Fibroblast of lung (primary cell): Measurements from ENCODE around the gene UPF3A. TPM values are rescaled to one million over a fixed set of nuclear protein-coding genes. Genes with fewer than 3 reads are reported as not detected.

ENCODE experiments used
- DNase-seq, 2 donors: peaks; one replicate each; pipeline versions ENCODE4 v3.0.0 to v3.0.0-alpha.2; 2010; ENCODE audit warnings: low read depth in 2 of 2
- H2AFZ ChIP-seq: 2 replicates; pipeline ENCODE4 v1.5.1; 2012; ENCODE audit warnings: low read length, control low read depth, inconsistent platforms
- H3K27ac ChIP-seq: 2 replicates; pipeline ENCODE4 v1.5.1; 2011; ENCODE audit warnings: low read length, control low read depth; ENCODE audit not compliant: insufficient read depth
- H3K27me3 ChIP-seq: 2 replicates; pipeline ENCODE4 v1.5.1; 2011; ENCODE audit warnings: mild to moderate bottlenecking, low read length; ENCODE audit not compliant: control insufficient read depth, insufficient read depth
- H3K36me3 ChIP-seq: 2 replicates; pipeline ENCODE4 v1.5.1; 2011; ENCODE audit warnings: low read length; ENCODE audit not compliant: control insufficient read depth, insufficient read depth
- H3K4me1 ChIP-seq: 2 replicates; pipeline ENCODE4 v1.5.1; 2011; ENCODE audit warnings: low read length; ENCODE audit not compliant: control insufficient read depth, insufficient read depth; ENCODE audit errors: extremely low read depth
- H3K4me2 ChIP-seq: 2 replicates; pipeline ENCODE4 v1.5.1; 2011; ENCODE audit warnings: low read length, control low read depth; ENCODE audit not compliant: insufficient read depth; ENCODE audit errors: extremely low read depth
- H3K4me3 ChIP-seq, 4 experiments: fragments of 200-600 bp in 1 of 4; sonication (generic) in 1 of 4; replicated peaks in 1 of 4; 2 replicates each; pipeline ENCODE4 v1.5.1; 2011 to 2016; ENCODE audit warnings: low read length in 4 of 4, low read depth in 3 of 4, mild to moderate bottlenecking in 3 of 4, control low read depth in 2 of 4, inconsistent platforms in 1 of 4, mixed read lengths in 1 of 4; ENCODE audit not compliant: insufficient read depth in 1 of 4; ENCODE audit errors: control extremely low read depth in 1 of 4
- H3K79me2 ChIP-seq: 2 replicates; pipeline ENCODE4 v1.5.1; 2012; ENCODE audit warnings: mild to moderate bottlenecking, low read length, inconsistent platforms; ENCODE audit not compliant: control insufficient read depth, insufficient read depth
- H3K9ac ChIP-seq: 2 replicates; pipeline ENCODE4 v1.5.1; 2011; ENCODE audit warnings: mild to moderate bottlenecking, low read length, control low read depth; ENCODE audit not compliant: insufficient read depth
- H3K9me3 ChIP-seq: 2 replicates; pipeline ENCODE4 v1.5.1; 2012; ENCODE audit warnings: low read depth, low read length; ENCODE audit not compliant: control insufficient read depth, insufficient read depth
- H4K20me1 ChIP-seq: 2 replicates; pipeline ENCODE4 v1.5.1; 2011; ENCODE audit warnings: low read length; ENCODE audit not compliant: control insufficient read depth, insufficient read depth; ENCODE audit errors: extremely low read depth
- CTCF ChIP-seq, 2 donors: IDR thresholded peaks in 1 of 2; conservative IDR thresholded peaks in 1 of 2; 1 replicate in 1 of 2; 2 replicates in 1 of 2; pipeline ENCODE4 v1.5.1; 2011 to 2012; ENCODE audit warnings: low read length in 2 of 2, control low read depth in 1 of 2, inconsistent platforms in 1 of 2, low read depth in 1 of 2, mild to moderate bottlenecking in 1 of 2
- EZH2 ChIP-seq: IDR thresholded peaks from 2 replicates; pipeline ENCODE4 v1.5.1; 2012; ENCODE audit warnings: low read length, control low read depth, mild to moderate bottlenecking; ENCODE audit errors: missing control alignments
- polyA plus RNA-seq, 2 donors: library from polyadenylated mRNA; depleted of rRNA in 1 of 2; stranded (reverse) in 1 of 2; unstranded in 1 of 2; fragments of >200 nt; gene quantifications; 2 replicates each; pipeline ENCODE4 v1.2.1, GENCODE V29; 2011 to 2012; ENCODE audit warnings: missing spikeins in 1 of 2
- total RNA-seq: library from RNA; depleted of rRNA; stranded (reverse); fragments of >200 nt; gene quantifications from 2 replicates; pipeline ENCODE4 v1.2.1, GENCODE V29; 2014

Gene UPF3A
- total and polyA plus RNA-seq, 2 donors (not counting 1 experiment from before 2014, with no cell fraction given): 27.6 to 40.5 TPM

- TF ChIP-seq CTCF (conservative IDR thresholded peaks at IDR 0.05 in 1 of 2, IDR thresholded peaks at IDR 0.05 in 1 of 2; ENCODE audit: low read depth in 1 of 2, low read length in 2 of 2) (no peak), EZH2 (no peak)
- Histone ChIP-seq H3K79me2 (peaks cover 3% of the 10 kb centered on the region), H3K36me3 (peaks cover 4% of the 10 kb centered on the region), H2AFZ (no peak overlapping the region), H3K9ac (no peak overlapping the region), H3K27ac (no peak overlapping the region), H3K9me3 (no peaks in the 10 kb centered on the region), H3K4me3 (no peak overlapping the region), H3K4me1 (peaks cover 4% of the 10 kb centered on the region), H3K27me3 (no peaks in the 10 kb centered on the region), H4K20me1 (no peaks in the 10 kb centered on the region), H3K4me2 (no peak overlapping the region)
- DNase-seq: no peak
These were observed 28.5 kb downstream of the UPF3A start for GRCh38 chr13:114309806-114310410.

- no peak overlapping the region for H3K4me3 ChIP-seq
- H3K79me2 ChIP-seq: peaks cover 14% of the 10 kb centered on the region
- peaks cover 4% of the 10 kb centered on the region for H3K36me3 ChIP-seq
- H4K20me1 ChIP-seq: no peaks in the 10 kb centered on the region
- H3K4me2 ChIP-seq: no peak overlapping the region
- H3K27me3 ChIP-seq: no peaks in the 10 kb centered on the region
- no peak overlapping the region for H2AFZ ChIP-seq
- H3K4me1 ChIP-seq: peaks cover 4% of the 10 kb centered on the region
- DNase-seq: peak; percentile 22 to 28
- no peak overlapping the region for H3K9ac ChIP-seq
- H3K9me3 ChIP-seq: no peaks in the 10 kb centered on the region
- H3K27ac ChIP-seq: no peak overlapping the region
- TF ChIP-seq EZH2 (no peak), CTCF (conservative IDR thresholded peaks at IDR 0.05 in 1 of 2, IDR thresholded peaks at IDR 0.05 in 1 of 2; ENCODE audit: low read depth in 1 of 2, low read length in 2 of 2) (no peak)
These were observed 29.6 kb downstream of the UPF3A start for GRCh38 chr13:114310956-114311355.

GRCh38 chr13:114311387-114311786, 30.0 kb downstream of the UPF3A start:
- no peaks in the 10 kb centered on the region for H4K20me1 ChIP-seq
- no peak overlapping the region for H3K9ac ChIP-seq
- no peak overlapping the region for H3K4me3 ChIP-seq
- peaks cover 4% of the 10 kb centered on the region for H3K4me1 ChIP-seq
- TF ChIP-seq EZH2 (no peak), CTCF (conservative IDR thresholded peaks at IDR 0.05 in 1 of 2, IDR thresholded peaks at IDR 0.05 in 1 of 2; ENCODE audit: low read depth in 1 of 2, low read length in 2 of 2) (no peak)
- DNase-seq: no peak
- no peak overlapping the region for H3K27ac ChIP-seq
- no peak overlapping the region for H2AFZ ChIP-seq
- H3K9me3 ChIP-seq: no peaks in the 10 kb centered on the region
- no peak overlapping the region for H3K4me2 ChIP-seq
- H3K27me3 ChIP-seq: no peaks in the 10 kb centered on the region
- peaks cover 4% of the 10 kb centered on the region for H3K36me3 ChIP-seq
- peaks cover 18% of the 10 kb centered on the region for H3K79me2 ChIP-seq
